Ectodermal cell (in vitro differentiated cells): ENCODE data around the gene HDLBP.
"Not testable (repeated sequence)": the region's sequence is repeated elsewhere in the genome, so short reads cannot be mapped to it uniquely, and the experiment has no call there.

Experiments
- H3K27ac ChIP-seq: 2 replicates; pipeline ENCODE4 v1.7.0; 2013; ENCODE audit warnings: mild to moderate bottlenecking, low read depth, low read length; ENCODE audit not compliant: insufficient read depth, poor library complexity, severe bottlenecking
- H3K27me3 ChIP-seq: 2 replicates; pipeline ENCODE4 v1.7.0; 2013; ENCODE audit warnings: mild to moderate bottlenecking, low read length; ENCODE audit not compliant: insufficient read depth, control insufficient read depth, poor library complexity, severe bottlenecking
- H3K36me3 ChIP-seq: one replicate; pipeline ENCODE4 v1.7.0; 2013; ENCODE audit warnings: low read length; ENCODE audit not compliant: control insufficient read depth, insufficient read depth
- H3K4me1 ChIP-seq: one replicate; pipeline ENCODE4 v1.7.0; 2013; ENCODE audit warnings: low read length; ENCODE audit not compliant: control insufficient read depth, insufficient read depth
- H3K4me3 ChIP-seq: 2 replicates; pipeline ENCODE4 v1.7.0; 2013; ENCODE audit warnings: low read depth, low read length, control low read depth; ENCODE audit not compliant: insufficient read depth
- H3K9me3 ChIP-seq: 2 replicates; pipeline ENCODE4 v1.7.0; 2013; ENCODE audit warnings: mild to moderate bottlenecking, low read length, moderate library complexity; ENCODE audit not compliant: control insufficient read depth
- WGBS, 2 experiments: methylation state at CpG; one replicate each; pipeline ENCODE4 v1.1.7; 2013; ENCODE audit warnings: missing lambda C conversion rate in 2 of 2; 5-methylcytosine and 5-hydroxymethylcytosine counted together

HDLBP gene

GRCh38 chr2:241197947-241198346 is 117.5 kb downstream of the HDLBP start:
- Histone ChIP-seq H3K4me1 (no peaks in the 10 kb centered on the region), H3K36me3 (no peaks in the 10 kb centered on the region), H3K9me3 (no peaks in the 10 kb centered on the region), H3K27me3 (no peaks in the 10 kb centered on the region), H3K27ac (no peak overlapping the region), H3K4me3 (no peak overlapping the region)
- WGBS, 2 experiments = 89 to 90% methylated on average over 6 of the region's 6 CpGs

GRCh38 chr2:241197246-241197645 is 118.2 kb downstream of the HDLBP start:
- WGBS, 2 experiments = 95% methylated on average over 14 of the region's 14 CpGs
- not testable (repeated sequence) for H3K4me1 ChIP-seq, H3K27me3 ChIP-seq, H3K36me3 ChIP-seq, H3K9me3 ChIP-seq, H3K4me3 ChIP-seq, H3K27ac ChIP-seq

GRCh38 chr2:241195506-241196130 is 119.9 kb downstream of the HDLBP start:
- Histone ChIP-seq H3K9me3 (no peaks in the 10 kb centered on the region), H3K27ac (no peak overlapping the region), H3K36me3 (no peaks in the 10 kb centered on the region), H3K4me1 (no peaks in the 10 kb centered on the region), H3K4me3 (no peak overlapping the region), H3K27me3 (no peaks in the 10 kb centered on the region)
- 91 to 92% methylated on average over 18 of the region's 18 CpGs for WGBS, 2 experiments

- no peaks in the 10 kb centered on the region for H3K36me3 ChIP-seq
- H3K4me3 ChIP-seq = no peak overlapping the region
- WGBS, 2 experiments = 86 to 90% methylated on average over 9 of the region's 9 CpGs
Observed at GRCh38 chr2:241194811-241195210, 120.7 kb downstream of the HDLBP start.

GRCh38 chr2:241193271-241193670 is 122.2 kb downstream of the HDLBP start:
- H3K27me3 ChIP-seq = no peaks in the 10 kb centered on the region
- H3K9me3 ChIP-seq = no peaks in the 10 kb centered on the region
- H3K4me1 ChIP-seq = no peaks in the 10 kb centered on the region
- 90 to 91% methylated on average over 7 of the region's 8 CpGs for WGBS, 2 experiments
- H3K4me3 ChIP-seq = no peak overlapping the region
- no peaks in the 10 kb centered on the region for H3K36me3 ChIP-seq
- H3K27ac ChIP-seq = no peak overlapping the region

More at GRCh38 chr2:241194811-241195210, 120.7 kb downstream of the HDLBP start:
- H3K9me3 ChIP-seq = no peaks in the 10 kb centered on the region
- H3K27ac ChIP-seq = no peak overlapping the region
- no peaks in the 10 kb centered on the region for H3K4me1 ChIP-seq
- no peaks in the 10 kb centered on the region for H3K27me3 ChIP-seq

GRCh38 chr2:241191081-241191480 is 124.4 kb downstream of the HDLBP start:
- Histone ChIP-seq H3K27me3 (no peaks in the 10 kb centered on the region), H3K4me3 (no peak overlapping the region), H3K36me3 (no peaks in the 10 kb centered on the region), H3K9me3 (no peaks in the 10 kb centered on the region), H3K27ac (no peak overlapping the region), H3K4me1 (no peaks in the 10 kb centered on the region)
- 93 to 94% methylated on average over 14 of the region's 14 CpGs for WGBS, 2 experiments

- no peaks in the 10 kb centered on the region for H3K4me1 ChIP-seq
- 92 to 94% methylated on average over 19 of the region's 19 CpGs for WGBS, 2 experiments
- H3K27me3 ChIP-seq = no peaks in the 10 kb centered on the region
Observed at GRCh38 chr2:241190291-241190981, 125.0 kb downstream of the HDLBP start.

GRCh38 chr2:241189856-241190201 is 125.6 kb downstream of the HDLBP start:
- H3K4me1 ChIP-seq = no peaks in the 10 kb centered on the region

More at GRCh38 chr2:241190291-241190981, 125.0 kb downstream of the HDLBP start:
- no peaks in the 10 kb centered on the region for H3K36me3 ChIP-seq
- no peak overlapping the region for H3K4me3 ChIP-seq
- H3K27ac ChIP-seq = no peak overlapping the region
- no peaks in the 10 kb centered on the region for H3K9me3 ChIP-seq

GRCh38 chr2:241189093-241189855 is 126.2 kb downstream of the HDLBP start:
- Histone ChIP-seq H3K4me1 (no peaks in the 10 kb centered on the region), H3K4me3 (no peak overlapping the region), H3K27me3 (no peaks in the 10 kb centered on the region), H3K27ac (no peak overlapping the region), H3K36me3 (no peaks in the 10 kb centered on the region), H3K9me3 (no peaks in the 10 kb centered on the region)
- 91 to 92% methylated on average over 32 of the region's 32 CpGs for WGBS, 2 experiments

More at GRCh38 chr2:241189856-241190201, 125.6 kb downstream of the HDLBP start:
- H3K27ac ChIP-seq = no peak overlapping the region
- H3K36me3 ChIP-seq = no peaks in the 10 kb centered on the region
- no peaks in the 10 kb centered on the region for H3K27me3 ChIP-seq
- no peaks in the 10 kb centered on the region for H3K9me3 ChIP-seq
- 90 to 94% methylated on average over 15 of the region's 15 CpGs for WGBS, 2 experiments
- no peak overlapping the region for H3K4me3 ChIP-seq

GRCh38 chr2:241188361-241189092 is 126.9 kb downstream of the HDLBP start, which contains the start of gene ANO7:
TSS of gene ANO7 (plus strand) at chr2:241188677. CDS start at chr2:241190064, 1,387 bp downstream.
- WGBS, 2 experiments = 72 to 75% methylated on average over 21 of the region's 21 CpGs

More at GRCh38 chr2:241188361-241189092, 126.9 kb downstream of the HDLBP start, which contains the start of gene ANO7:
- H3K9me3 ChIP-seq = no peaks in the 10 kb centered on the region
- no peaks in the 10 kb centered on the region for H3K4me1 ChIP-seq
- H3K4me3 ChIP-seq = no peak within 1 kb of the TSS
- H3K27me3 ChIP-seq = no peaks in the 10 kb centered on the region
- H3K36me3 ChIP-seq = no peaks in the 10 kb centered on the region
- no peak within 1 kb of the TSS for H3K27ac ChIP-seq
